ENCODE data around the gene ZFR2. TPM values are rescaled to one million over a fixed set of nuclear protein-coding genes. Genes with fewer than 3 reads are reported as not detected.

Gene ZFR2
- total RNA-seq, 2 experiments from 2014 or later, result 0.73 to 0.82 TPM

DNA sequence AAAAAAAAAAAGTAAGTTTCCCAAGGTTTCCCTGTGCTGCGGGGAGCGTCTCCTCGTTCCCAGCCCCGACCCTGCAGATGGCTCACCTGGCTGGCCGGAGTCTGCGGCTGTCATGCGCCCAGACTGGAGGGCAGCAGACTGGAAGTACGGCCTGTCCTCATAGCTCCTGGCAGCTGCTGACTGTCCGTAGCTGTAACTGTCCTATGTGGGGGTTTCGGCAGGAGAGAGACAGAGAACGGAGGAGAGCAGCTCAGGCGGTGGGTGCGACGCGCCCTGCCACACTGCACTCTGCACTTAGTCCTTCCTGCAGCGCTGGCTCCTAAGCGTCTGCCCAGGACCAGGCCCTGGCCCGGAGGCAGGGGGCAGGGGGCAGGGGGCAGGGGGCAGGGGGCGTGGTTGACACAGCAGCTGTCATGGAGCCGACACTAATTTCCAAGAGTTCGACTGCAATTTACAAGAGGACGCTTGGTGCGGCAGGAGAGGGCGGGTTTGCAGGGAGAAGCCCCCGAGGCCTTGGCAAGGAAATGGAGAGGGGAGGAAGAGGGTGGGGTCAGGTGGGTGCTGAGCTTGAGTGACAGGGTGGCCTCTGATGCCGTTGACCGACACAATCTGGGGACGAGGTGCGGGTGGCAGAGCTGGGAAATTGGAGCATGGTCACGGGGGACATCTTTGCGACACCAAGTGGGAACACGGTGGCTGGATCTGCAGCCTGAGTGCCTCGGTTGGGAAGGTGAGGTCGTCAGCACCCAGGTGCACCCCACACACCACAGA lies 35.1 kb downstream of the ZFR2 start:
- intact Hi-C loops (cut with DNase I, micrococcal nuclease), result no loop called here
- no peak for DNase-seq
- POLR2A ChIA-PET, result no interaction called here

DNA sequence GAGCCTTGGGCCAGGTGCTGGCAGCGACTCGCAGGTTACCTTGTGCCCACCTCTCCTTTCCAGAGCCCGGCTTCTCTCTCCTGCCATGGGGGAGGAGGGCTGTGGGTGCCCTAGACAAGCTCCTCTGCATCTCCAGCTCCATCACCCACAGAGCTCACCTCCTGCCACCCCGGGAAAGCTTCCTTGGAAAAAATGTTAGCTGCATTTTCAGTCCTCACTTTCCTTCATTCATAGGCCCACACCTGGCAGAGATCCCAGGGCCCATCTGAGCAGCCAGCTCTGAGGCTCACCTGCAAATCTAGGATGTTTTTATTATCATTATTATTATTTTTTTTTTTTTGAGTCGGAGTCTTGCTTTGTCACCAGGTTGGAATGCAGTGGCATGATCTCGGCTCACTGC lies 36.8 kb downstream of the ZFR2 start:
- Mint-ChIP-seq H3K9me3 (no peaks in the 10 kb centered on the region), H3K27me3 (no peaks in the 10 kb centered on the region), H3K27ac (no peak overlapping the region), H3K36me3 (ENCODE audit: low read depth) (no peaks in the 10 kb centered on the region), H3K4me3 (no peak overlapping the region), H3K4me1 (ENCODE audit: low read depth) (no peaks in the 10 kb centered on the region)
- TF ChIP-seq, protein P1, sequence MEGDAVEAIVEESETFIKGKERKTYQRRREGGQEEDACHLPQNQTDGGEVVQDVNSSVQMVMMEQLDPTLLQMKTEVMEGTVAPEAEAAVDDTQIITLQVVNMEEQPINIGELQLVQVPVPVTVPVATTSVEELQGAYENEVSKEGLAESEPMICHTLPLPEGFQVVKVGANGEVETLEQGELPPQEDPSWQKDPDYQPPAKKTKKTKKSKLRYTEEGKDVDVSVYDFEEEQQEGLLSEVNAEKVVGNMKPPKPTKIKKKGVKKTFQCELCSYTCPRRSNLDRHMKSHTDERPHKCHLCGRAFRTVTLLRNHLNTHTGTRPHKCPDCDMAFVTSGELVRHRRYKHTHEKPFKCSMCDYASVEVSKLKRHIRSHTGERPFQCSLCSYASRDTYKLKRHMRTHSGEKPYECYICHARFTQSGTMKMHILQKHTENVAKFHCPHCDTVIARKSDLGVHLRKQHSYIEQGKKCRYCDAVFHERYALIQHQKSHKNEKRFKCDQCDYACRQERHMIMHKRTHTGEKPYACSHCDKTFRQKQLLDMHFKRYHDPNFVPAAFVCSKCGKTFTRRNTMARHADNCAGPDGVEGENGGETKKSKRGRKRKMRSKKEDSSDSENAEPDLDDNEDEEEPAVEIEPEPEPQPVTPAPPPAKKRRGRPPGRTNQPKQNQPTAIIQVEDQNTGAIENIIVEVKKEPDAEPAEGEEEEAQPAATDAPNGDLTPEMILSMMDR (IDR thresholded peaks at IDR 0.05), result no peak
- Histone ChIP-seq H3K27ac (ENCODE audit: low read depth in 1 of 2, low read length in 2 of 2) (no peak overlapping the region), H3K27me3 (ENCODE audit: control insufficient read depth in 1 of 2, insufficient read depth in 2 of 2, low read length in 2 of 2) (no peaks in the 10 kb centered on the region), H3K4me1 (ENCODE audit: insufficient read depth, low read length) (peaks cover 3% of the 10 kb centered on the region), H3K4me3 (ENCODE audit: low read length) (no peak overlapping the region), H3K9me3 (ENCODE audit: control insufficient read depth in 1 of 2, insufficient read depth in 1 of 2, low read length in 2 of 2) (no peaks in the 10 kb centered on the region), H3K36me3 (ENCODE audit: insufficient read depth, low read length) (no peaks in the 10 kb centered on the region)
- CTCF ChIA-PET, result no interaction called here
- ATAC-seq (ENCODE audit: poor library complexity) (no peak), DNase-seq (no peak)
- intact Hi-C loops (cut with DNase I, micrococcal nuclease), result no loop called here
- POLR2A ChIA-PET, result interaction anchor here (1.2 kb wide), 1 partner anchor 20 kb away, joined by 4 read pairs; no protein-coding TSS in a partner anchor

More for the DNA sequence above, 35.1 kb downstream of the ZFR2 start:
- Histone ChIP-seq H3K4me3 (ENCODE audit: low read length) (no peak overlapping the region), H3K36me3 (ENCODE audit: insufficient read depth, low read length) (no peaks in the 10 kb centered on the region), H3K27ac (ENCODE audit: low read depth in 1 of 2, low read length in 2 of 2) (no peak overlapping the region), H3K9me3 (ENCODE audit: control insufficient read depth in 1 of 2, insufficient read depth in 1 of 2, low read length in 2 of 2) (no peaks in the 10 kb centered on the region), H3K27me3 (ENCODE audit: control insufficient read depth in 1 of 2, insufficient read depth in 2 of 2, low read length in 2 of 2) (no peaks in the 10 kb centered on the region), H3K4me1 (ENCODE audit: insufficient read depth, low read length) (peaks cover 5% of the 10 kb centered on the region)
- H3K27me3 Mint-ChIP-seq, result no peaks in the 10 kb centered on the region
- H3K4me3 Mint-ChIP-seq, result no peak overlapping the region
- H3K36me3 Mint-ChIP-seq (ENCODE audit: low read depth), result no peaks in the 10 kb centered on the region
- H3K9me3 Mint-ChIP-seq, result no peaks in the 10 kb centered on the region
- TF ChIP-seq, protein P1 (IDR thresholded peaks at IDR 0.05), result no peak
- no peak overlapping the region for H3K27ac Mint-ChIP-seq
- no peaks in the 10 kb centered on the region for H3K4me1 Mint-ChIP-seq (ENCODE audit: low read depth)
- ATAC-seq (ENCODE audit: poor library complexity), result no peak
- CTCF ChIA-PET, result no interaction called here

DNA sequence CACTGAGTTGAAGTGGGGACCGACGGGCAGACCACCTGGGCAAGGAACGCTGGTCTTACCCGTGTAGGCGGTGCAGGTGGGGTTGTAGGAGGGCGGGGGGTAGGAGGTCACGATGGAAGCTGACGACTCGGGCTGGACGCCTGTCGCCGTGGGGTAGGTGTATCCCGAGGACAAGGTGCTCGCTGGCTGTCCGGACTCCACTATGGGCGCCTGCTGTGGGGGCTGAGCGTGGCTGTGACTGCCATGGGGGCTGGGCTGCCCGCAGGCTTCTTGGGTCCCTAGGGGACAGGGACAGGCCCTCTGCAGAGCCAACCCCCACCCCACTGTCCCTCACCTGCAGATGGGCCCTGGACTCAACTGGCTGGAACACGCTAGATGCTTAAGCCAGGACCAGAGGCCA lies 37.2 kb downstream of the ZFR2 start:
- peaks cover 3% of the 10 kb centered on the region for H3K4me1 ChIP-seq (ENCODE audit: insufficient read depth, low read length)
- no peak for DNase-seq
- Mint-ChIP-seq H3K9me3 (no peaks in the 10 kb centered on the region), H3K4me1 (ENCODE audit: low read depth) (no peaks in the 10 kb centered on the region), H3K27ac (no peak overlapping the region), H3K27me3 (no peaks in the 10 kb centered on the region), H3K4me3 (no peak overlapping the region), H3K36me3 (ENCODE audit: low read depth) (no peaks in the 10 kb centered on the region)
- ChIA-PET POLR2A (interaction anchor here (1.2 kb wide), 1 partner anchor 19 kb away, joined by 4 read pairs; no protein-coding TSS in a partner anchor), CTCF (no interaction called here)
- ATAC-seq (ENCODE audit: poor library complexity), result no peak
- intact Hi-C loops (cut with DNase I, micrococcal nuclease), result no loop called here
- no peak overlapping the region for H3K27ac ChIP-seq (ENCODE audit: low read depth in 1 of 2, low read length in 2 of 2)
- no peaks in the 10 kb centered on the region for H3K27me3 ChIP-seq (ENCODE audit: control insufficient read depth in 1 of 2, insufficient read depth in 2 of 2, low read length in 2 of 2)
- TF ChIP-seq, protein P1 (IDR thresholded peaks at IDR 0.05), result no peak
- H3K4me3 ChIP-seq (ENCODE audit: low read length), result no peak overlapping the region
- H3K36me3 ChIP-seq (ENCODE audit: insufficient read depth, low read length), result no peaks in the 10 kb centered on the region
- no peaks in the 10 kb centered on the region for H3K9me3 ChIP-seq (ENCODE audit: control insufficient read depth in 1 of 2, insufficient read depth in 1 of 2, low read length in 2 of 2)
